Gastrocnemius medialis (tissue), 4 donors: ENCODE measurements around the gene PFKFB3.

ENCODE experiments used
- CTCF ChIP-seq, 5 experiments: fragments of 450-650 bp in 3 of 5; fragments of 200-600 bp in 2 of 5; sonication (generic) in 2 of 5; IDR thresholded peaks in 4 of 5; conservative IDR thresholded peaks in 1 of 5; 1 replicate in 4 of 5; 2 replicates in 1 of 5; pipeline ENCODE4 v1.5.1; 2016 to 2019; ENCODE audit warnings: antibody characterized with exemption in 5 of 5, mild to moderate bottlenecking in 3 of 5, moderate library complexity in 3 of 5
- POLR2A ChIP-seq, 2 donors: fragments of 450-650 bp; IDR thresholded peaks; one replicate each; pipeline ENCODE4 v1.6.1; 2017; ENCODE audit warnings: antibody characterized with exemption in 2 of 2, mild to moderate bottlenecking in 2 of 2, moderate library complexity in 2 of 2

- TF ChIP-seq CTCF (IDR thresholded peaks at IDR 0.05 in 4 of 5, conservative IDR thresholded peaks at IDR 0.05 in 1 of 5) (no peak), POLR2A (IDR thresholded peaks at IDR 0.05) (no peak)
Measured at GRCh38 chr10:6283655-6284054, 80.9 kb downstream of the PFKFB3 start.
